Activated CD8-positive, alpha-beta memory T cell treated with anti-CD3 and anti-CD28 coated beads, Interleukin-2, amount 50 U/mL, for 24 hours (primary cell): ENCODE results near the gene CAPN7.

Experiments used
- DNase-seq: peaks from one replicate; pipeline ENCODE4 v3.0.0-alpha.2; 2020; ENCODE audit errors: extremely low read depth

Gene CAPN7

GRCh38 chr3:15199493-15200105 is 6.4 kb upstream of the CAPN7 start:
- DNase-seq = no peak

- DNase-seq = no peak
Measured at GRCh38 chr3:15204005-15204404, 2.0 kb upstream of the CAPN7 start.

GRCh38 chr3:15205482-15205933 is 538 bp upstream of the CAPN7 start:
- DNase-seq = no peak

- no peak for DNase-seq
Measured at GRCh38 chr3:15206662-15207576, 873 bp downstream of the CAPN7 start.

- no peak for DNase-seq
Measured at GRCh38 chr3:15207836-15208504, 1.9 kb downstream of the CAPN7 start.

GRCh38 chr3:15211937-15212336 is 5.9 kb downstream of the CAPN7 start:
- DNase-seq = no peak

- no peak for DNase-seq
Measured at GRCh38 chr3:15214758-15215157, 8.7 kb downstream of the CAPN7 start.

- no peak for DNase-seq
Measured at GRCh38 chr3:15215996-15216395, 9.9 kb downstream of the CAPN7 start.

GRCh38 chr3:15216501-15216900 is 10.5 kb downstream of the CAPN7 start:
- no peak for DNase-seq

GRCh38 chr3:15217011-15217671 is 11.1 kb downstream of the CAPN7 start:
- DNase-seq = no peak

- no peak for DNase-seq
Measured at GRCh38 chr3:15217841-15218267, 11.8 kb downstream of the CAPN7 start.

- no peak for DNase-seq
Measured at GRCh38 chr3:15218689-15219088, 12.6 kb downstream of the CAPN7 start.

GRCh38 chr3:15220056-15220455 is 14.0 kb downstream of the CAPN7 start:
- no peak for DNase-seq

GRCh38 chr3:15220661-15221060 is 14.6 kb downstream of the CAPN7 start:
- no peak for DNase-seq

GRCh38 chr3:15221574-15222217 is 15.7 kb downstream of the CAPN7 start:
- DNase-seq = no peak

- DNase-seq = no peak
Measured at GRCh38 chr3:15223685-15224572, 17.9 kb downstream of the CAPN7 start.

GRCh38 chr3:15228147-15228546 is 22.1 kb downstream of the CAPN7 start:
- no peak for DNase-seq

- no peak for DNase-seq
Measured at GRCh38 chr3:15229262-15229661, 23.2 kb downstream of the CAPN7 start.

- DNase-seq = no peak
Measured at GRCh38 chr3:15241341-15241740, 35.3 kb downstream of the CAPN7 start.

GRCh38 chr3:15243822-15244482 is 37.9 kb downstream of the CAPN7 start:
- DNase-seq = no peak
